Activated CD4-positive, alpha-beta T cell treated with anti-CD3 and anti-CD28 coated beads for 24 hours (primary cell): Measurements from ENCODE around the gene ADAM15.
A peak's percentile ranks its signal among the peaks of the same experiment; 100 is the strongest.

Experiments
- DNase-seq, 2 donors: peaks; one replicate each; pipeline ENCODE4 v3.0.0-alpha.2; 2020; ENCODE audit warnings: low read depth in 2 of 2

ADAM15 gene

DNA sequence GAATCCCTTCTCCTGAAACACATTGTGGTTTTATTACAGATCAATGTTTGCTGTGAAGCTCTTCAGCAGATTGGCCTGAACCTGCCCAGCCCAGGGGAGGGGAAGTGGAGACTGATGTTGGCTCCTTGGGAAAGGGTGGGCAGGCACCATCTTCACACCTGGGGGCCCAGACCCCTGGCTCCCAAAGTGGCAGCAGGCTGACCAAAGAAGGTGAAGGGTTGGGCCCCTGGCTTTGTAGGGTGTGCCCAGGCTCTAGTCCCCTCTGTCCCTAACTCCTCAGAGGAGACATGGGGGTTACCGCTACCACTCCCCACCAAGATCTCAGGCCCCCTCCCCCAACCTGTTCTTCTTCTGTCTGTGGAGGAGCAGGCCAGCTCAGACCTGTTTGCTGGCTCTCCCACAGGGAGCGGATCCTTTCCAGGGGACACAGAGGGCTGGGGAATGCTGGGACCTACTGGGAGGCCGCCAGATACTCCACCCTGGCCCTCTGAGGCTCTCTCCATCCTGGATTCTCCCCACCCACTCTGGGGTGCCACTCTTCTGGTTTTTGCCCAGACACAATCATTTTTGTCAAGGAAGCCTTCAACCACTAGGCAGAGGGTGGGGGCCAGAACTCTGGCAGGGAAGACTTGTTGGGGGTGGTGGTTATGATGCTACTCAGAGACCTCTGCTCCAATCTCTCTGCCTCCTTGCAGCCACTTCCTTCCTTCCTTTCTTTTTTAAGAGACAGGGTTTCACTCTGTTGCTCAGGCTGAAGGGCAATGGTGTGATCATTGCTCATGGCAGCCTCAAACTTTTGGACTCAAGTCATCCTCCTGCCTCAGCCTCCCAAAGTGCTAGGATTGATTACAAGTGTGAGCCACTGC is 22.5 kb downstream of the ADAM15 start:
- no peak for DNase-seq

DNA sequence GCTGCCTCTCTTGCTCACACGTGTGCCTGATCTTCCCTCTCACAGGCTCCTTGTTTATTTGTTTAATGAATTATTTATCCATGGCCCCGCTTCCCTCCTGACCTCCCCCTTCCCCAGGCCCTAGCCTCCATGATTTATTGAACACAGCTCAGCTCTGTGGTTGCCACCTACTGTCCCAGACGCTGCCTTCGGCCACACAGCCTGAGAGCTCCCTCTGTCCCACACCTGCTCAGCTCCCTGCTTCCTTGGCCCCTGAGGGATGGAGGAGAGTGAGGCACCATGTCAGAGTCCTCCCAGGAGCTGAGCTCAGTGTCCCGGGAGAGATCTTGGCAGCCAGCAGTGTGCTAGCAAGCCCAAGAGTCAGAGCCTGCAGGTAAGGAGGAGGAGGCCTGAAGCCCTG is 24.4 kb downstream of the ADAM15 start:
- DNase-seq: no peak

- no peak for DNase-seq
These were observed 25.3 kb downstream of the ADAM15 start for GRCh38 chr1:155076371-155076770.

DNA sequence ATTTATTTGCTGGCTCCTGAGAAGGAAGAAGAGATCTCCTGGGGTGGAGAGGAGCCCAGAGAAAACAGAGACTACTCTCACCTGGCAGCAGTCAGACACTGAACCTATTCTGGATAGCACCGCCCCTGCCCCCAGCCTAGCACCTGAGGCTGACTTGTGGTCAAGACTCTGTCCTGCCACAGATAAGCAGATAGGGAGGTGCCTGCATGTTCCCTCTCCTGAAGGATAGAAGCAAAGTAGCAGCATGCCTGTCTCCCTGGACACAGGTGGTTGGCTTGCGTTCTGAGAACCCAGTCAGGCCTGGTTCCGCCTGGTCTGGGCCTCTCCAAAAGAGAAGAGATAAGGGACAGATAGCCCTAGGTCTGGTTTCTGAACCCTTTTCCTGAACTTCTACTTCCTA is 26.2 kb downstream of the ADAM15 start:
- no peak for DNase-seq

DNA sequence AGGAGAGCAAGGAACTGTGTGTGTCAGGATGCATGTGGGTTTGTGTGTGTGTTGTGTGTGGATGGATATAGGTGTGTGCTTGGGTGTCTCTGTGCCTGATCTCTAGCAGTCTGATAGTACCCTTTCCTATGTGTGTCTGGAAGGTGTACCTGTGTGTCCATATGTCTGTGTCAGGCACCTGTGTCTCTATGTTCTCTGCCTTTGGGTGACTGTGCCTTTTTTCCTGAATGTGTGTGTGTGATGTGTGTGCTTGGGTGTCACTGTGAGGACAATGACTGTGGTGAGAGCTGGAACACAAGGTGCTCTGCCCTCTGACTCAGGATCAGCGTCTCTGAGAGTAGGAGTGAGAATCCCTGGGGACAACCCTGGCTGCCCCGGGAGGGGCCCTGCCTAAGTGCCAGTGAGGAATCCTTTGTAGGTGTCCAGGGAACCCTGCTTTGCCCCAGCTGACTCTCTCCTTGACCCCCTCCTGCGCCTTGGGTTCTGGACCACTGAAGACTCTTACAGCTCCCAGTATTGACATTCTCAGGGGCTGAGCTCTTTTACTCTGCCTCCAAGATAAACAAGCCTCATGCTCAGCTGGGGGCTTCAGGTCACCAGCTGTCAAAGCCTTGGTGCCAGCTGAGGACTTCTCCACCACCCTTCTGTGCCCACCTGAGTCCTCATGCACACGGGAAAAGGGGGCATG is 26.8 kb downstream of the ADAM15 start:
- DNase-seq: no peak

DNA sequence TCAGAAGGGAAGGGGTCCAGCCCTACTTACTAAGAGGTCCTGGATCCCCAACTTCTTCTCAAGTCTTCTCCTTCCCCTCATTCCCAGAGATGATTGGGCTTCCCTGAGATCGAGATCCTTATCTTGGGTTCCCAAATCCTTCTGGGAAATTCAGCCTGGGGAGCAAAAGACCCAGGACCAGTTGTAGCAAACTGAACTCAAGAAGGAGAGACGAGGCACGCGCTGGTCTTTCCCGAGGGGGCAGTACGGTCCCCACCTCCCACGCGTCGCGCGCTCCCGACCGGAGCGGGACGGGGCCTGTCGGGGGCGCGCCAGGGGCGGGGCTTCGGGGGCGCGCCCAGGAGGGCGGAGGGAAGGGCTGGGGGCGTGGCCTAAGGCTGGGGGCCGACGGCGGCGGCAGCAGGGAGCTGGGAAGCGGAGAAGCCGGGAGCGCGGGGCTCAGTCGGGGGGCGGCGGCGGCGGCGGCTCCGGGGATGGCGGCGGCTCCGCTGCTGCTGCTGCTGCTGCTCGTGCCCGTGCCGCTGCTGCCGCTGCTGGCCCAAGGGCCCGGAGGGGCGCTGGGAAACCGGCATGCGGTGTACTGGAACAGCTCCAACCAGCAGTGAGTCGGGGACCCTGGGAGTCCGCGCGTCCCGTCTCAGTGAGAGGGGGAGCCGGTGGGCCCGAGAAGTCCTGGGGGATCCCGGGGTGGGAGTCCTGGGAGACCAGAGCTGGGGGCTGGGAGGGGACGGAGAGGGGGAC is 27.5 kb downstream of the ADAM15 start, which contains the start of gene EFNA3:
Gene EFNA3 (plus strand): TSS at position 369 of the 741 bp plus-strand sequence. CDS start 105 bp downstream, at position 474.
- peak in 1 of 2 donors; percentile 65 for DNase-seq

DNA sequence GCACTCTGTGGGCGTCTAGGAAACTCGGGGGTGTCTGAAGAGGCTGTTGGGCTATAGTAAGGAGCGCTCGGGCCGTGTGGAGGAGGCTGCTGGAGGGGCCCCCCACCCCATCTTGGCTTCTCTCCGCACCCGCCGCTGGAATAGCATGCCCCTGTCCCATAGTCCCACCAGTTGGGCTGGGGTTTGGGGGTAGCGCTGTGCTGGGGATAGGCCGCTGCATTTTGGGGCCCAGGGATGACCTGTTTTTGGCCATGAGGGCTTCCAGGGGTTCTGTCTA is 28.0 kb downstream of the ADAM15 start:
- DNase-seq: no peak

- DNase-seq: no peak
These were observed 28.6 kb downstream of the ADAM15 start for GRCh38 chr1:155079487-155080311.

GRCh38 chr1:155080312-155081228 is 29.5 kb downstream of the ADAM15 start:
- DNase-seq: peak in 1 of 2 donors; percentile 28

DNA sequence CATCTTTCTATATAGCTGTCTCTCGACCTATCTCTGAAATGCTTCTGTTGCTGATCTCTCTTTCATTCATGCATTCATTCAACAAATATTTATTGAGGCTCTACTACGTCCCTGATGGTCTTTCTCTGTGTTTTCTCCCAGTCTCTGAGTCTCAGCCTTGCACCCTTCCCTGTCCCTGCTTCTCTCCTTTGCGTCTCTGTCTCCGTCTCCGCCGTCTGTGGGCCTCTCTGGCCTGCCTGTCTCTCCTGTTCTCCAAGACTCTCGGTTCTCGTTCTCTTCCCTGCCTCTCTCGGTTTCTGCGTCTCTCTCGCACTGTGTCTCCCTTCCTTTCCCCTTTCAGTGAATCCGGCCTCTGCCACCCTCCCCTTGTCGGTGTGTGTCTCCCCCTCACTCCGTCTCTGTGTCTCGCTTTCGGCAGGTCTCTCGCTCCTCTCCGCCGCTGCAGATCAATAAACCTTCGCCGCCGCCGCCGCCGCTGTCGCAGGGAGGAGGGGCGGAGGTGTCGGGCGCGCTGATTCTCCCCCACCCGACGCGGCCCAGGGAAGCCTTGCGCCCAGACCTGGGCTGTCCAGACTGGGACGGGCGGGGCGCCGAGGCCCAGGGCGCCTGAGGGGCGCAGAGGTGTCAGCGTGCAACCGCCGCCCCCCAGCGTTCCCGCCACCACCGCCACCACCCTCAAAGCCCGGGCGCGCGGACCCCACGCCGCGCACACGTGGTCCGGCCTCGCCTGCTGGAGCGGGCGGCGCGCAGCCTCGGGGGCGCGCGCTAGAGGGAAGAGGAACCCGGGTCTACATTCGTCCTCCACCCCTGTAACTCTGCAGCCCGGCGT is 30.6 kb downstream of the ADAM15 start:
- DNase-seq: no peak

DNA sequence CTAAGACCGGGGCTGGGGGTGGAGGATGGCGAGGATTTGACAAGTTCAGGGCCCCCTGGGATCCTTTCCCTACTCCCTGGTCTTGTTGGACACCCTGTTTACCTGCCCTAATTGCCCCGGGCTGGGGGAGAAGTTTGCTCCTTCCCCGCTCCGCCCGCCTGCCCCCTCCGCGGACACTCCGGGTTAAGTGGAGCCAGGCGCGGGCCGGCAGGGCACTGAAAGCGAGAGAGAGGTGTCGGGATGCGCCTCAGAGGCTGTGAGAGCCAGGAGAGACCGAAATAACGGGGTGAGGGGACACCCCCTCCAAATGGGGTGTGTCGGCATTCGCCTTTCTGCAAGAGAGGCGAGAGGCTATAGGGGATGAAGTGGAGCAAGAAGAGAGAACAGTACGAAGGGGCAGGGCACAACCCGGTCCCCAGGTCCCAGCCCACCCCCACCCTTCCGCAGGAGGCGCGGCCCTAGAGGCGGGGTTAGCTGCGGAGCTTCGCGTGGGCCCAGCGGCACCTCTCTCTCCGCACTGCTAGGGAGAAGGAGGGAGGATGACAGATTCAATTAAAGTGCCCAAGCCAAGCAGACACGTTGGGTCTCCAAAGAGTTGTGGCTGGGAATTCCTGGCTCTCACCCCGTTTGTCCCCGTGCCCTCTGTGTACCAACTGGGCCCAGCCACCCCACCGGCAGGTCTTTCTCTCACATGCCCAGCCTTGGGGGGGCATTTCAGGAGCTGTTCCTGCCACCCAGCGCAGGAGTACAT is 31.4 kb downstream of the ADAM15 start:
- peak in 1 of 2 donors; percentile 26 for DNase-seq

DNA sequence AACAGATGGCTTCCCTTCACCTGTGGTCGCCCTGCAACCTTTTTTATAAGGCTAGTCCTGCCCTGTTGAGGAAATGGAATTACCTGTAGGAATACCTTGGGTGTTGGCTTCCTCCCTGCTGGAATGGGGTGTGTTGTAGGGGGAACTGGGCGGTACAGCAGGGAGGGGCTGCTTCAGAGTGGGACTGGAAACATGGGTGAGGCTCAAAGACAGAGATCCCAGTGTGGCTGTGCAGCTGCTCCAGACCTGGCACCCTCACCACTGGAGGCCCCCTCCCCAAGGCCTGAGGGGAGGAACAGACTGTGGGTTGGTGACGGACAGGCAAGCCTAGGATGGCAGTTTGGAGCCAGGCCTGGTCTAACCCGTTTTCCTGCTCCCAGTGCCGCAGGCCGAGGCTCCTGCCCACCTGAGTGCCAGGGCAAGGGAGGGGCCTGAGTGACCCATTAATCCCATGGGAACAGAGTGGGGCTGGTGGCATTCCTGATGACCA is 32.0 kb downstream of the ADAM15 start:
- DNase-seq: no peak

DNA sequence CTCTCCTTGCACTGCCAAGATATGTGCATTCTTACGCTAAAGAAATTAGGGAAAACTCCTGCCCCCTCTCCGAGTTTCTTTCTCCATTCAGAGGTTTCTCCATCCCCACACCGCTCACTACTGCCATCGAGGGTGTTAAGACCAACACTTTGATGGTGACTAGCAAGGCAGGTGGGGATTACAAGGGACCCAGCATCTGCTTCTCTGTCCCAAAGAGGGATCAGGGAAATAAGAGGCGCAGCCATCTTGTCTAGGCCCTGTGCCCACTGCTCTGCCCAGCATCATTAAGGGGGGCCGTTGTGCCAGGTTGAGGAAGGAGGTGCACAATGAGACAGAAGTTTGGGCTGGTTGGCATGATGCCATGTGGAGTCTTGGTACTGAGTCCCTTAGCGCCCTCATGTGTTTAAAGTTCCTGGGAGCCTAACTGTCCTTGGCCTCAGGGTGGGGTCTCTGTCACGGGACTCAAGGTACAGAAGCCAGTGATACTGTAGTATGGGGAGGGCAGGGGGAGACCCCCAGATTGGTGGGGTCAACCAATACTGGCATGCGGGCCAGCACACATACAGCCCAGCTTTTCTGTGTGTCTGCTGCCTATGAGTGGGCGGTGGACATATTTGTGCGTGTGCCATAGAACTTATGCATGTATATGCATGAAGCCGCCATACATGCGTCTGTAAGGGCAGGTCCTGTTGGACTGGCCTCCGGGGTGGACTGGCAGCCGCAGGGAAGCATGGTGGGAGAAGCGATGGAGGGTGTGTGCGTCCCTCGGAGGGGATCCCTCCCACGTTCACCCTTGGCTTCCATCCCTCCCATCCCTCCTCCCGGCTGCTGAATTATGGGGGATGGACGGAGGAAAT is 33.0 kb downstream of the ADAM15 start:
- no peak for DNase-seq

DNA sequence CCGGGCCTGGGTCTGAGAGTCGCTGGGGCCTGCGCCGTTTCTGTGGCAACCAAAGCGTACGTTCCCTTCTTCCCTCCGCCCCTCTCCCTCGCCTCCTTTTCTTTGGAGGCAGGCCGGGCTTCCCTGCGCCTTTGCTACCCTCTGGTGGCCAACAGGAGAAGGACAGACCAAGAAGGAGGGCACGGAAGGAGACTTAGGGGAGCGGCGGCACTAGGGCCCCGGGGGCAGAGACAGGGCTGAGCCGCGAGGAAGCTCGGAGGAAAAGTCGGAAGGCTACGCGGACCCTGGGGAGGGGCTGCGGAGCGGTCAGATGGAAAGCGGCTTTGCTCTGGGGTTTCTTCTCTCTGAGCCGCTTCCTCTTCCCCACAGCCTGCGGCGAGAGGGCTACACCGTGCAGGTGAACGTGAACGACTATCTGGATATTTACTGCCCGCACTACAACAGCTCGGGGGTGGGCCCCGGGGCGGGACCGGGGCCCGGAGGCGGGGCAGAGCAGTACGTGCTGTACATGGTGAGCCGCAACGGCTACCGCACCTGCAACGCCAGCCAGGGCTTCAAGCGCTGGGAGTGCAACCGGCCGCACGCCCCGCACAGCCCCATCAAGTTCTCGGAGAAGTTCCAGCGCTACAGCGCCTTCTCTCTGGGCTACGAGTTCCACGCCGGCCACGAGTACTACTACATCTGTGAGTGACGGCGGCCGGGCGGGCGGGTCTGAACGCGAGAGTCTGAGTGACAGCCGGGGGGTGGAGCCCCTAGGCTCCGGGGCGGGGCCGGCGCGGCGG is 33.8 kb downstream of the ADAM15 start:
- DNase-seq: peak; percentile 86 to 90

DNA sequence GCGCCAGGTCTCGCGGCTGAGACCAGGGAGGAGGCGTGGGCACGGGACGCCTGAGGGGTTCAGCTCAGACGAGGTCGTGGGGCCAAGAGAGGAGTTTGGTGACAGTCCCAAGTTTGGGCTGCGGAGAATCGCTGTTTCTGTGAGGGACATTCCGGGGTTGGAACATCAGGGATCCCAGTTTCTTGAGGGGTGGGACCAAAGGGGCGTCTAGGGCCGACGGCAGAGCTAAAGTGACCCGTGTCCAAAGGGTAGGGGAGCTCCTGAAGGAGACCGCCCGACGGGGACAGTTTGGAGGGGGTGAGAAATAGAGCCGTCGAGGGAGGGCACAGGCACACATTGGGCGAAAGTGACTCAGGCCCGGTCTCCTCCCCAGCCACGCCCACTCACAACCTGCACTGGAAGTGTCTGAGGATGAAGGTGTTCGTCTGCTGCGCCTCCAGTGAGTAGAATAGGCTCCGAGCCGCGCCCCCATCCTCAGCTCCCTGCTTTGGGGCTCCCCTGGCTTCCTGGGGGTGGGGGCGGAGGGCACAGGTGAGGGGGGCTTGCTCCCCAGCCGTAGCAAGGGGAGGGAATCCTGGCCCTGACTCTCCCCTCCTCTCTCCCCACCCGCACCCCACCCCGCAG is 34.5 kb downstream of the ADAM15 start:
- peak; percentile 68 to 76 for DNase-seq

DNA sequence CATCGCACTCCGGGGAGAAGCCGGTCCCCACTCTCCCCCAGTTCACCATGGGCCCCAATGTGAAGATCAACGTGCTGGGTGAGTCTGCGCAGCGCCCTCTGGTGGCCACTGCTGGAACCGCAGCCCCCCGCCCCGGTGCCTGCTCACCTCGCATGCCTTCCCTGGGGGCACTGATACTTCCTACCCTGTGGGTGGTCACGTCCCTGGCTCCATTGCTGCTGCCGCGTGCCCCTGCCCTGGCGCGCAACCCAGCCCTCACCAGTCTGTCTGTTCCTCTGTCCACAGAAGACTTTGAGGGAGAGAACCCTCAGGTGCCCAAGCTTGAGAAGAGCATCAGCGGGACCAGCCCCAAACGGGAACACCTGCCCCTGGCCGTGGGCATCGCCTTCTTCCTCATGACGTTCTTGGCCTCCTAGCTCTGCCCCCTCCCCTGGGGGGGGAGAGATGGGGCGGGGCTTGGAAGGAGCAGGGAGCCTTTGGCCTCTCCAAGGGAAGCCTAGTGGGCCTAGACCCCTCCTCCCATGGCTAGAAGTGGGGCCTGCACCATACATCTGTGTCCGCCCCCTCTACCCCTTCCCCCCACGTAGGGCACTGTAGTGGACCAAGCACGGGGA is 35.1 kb downstream of the ADAM15 start:
- peak; percentile 74 to 80 for DNase-seq
